ENCODE data around the gene DUSP9. TPM values are rescaled to one million over a fixed set of nuclear protein-coding genes. Genes with fewer than 3 reads are reported as not detected.
A peak's percentile ranks its signal among the peaks of the same experiment; 100 is the strongest.

The DUSP9 gene
- total and polyA plus RNA-seq, 4 donors = 0.55 to 3.1 (median 1.4) TPM

- Histone ChIP-seq H3K9me3 (ENCODE audit: control insufficient read depth, insufficient read depth, low read length) (peaks cover 2% of the 10 kb centered on the region), H3K27me3 (ENCODE audit: control insufficient read depth, insufficient read depth, low read length) (no peaks in the 10 kb centered on the region), H3K4me3 (ENCODE audit: low read depth, low read length) (no peak overlapping the region), H3K4me1 (ENCODE audit: control insufficient read depth, insufficient read depth, low read length) (no peaks in the 10 kb centered on the region), H3K36me3 (ENCODE audit: control insufficient read depth, insufficient read depth, low read length) (no peaks in the 10 kb centered on the region), H3K27ac (ENCODE audit: low read depth, low read length) (no peak overlapping the region)
- 84% methylated on average over 6 of the region's 6 CpGs for WGBS (ENCODE audit: insufficient coverage)
- DNase-seq (ENCODE audit: low read depth in 4 of 6, low spot score in 6 of 6) = peak in 1 of 6 donors; percentile 43
Observed at GRCh38 chrX:153635388-153635787, 11.6 kb upstream of the DUSP9 start.

GRCh38 chrX:153635788-153636668 is 11.0 kb upstream of the DUSP9 start:
- WGBS (ENCODE audit: insufficient coverage) = 76% methylated on average over 17 of the region's 21 CpGs
- no peak overlapping the region for H3K4me3 ChIP-seq (ENCODE audit: low read depth, low read length)
- H3K4me1 ChIP-seq (ENCODE audit: control insufficient read depth, insufficient read depth, low read length) = no peaks in the 10 kb centered on the region
- no peaks in the 10 kb centered on the region for H3K36me3 ChIP-seq (ENCODE audit: control insufficient read depth, insufficient read depth, low read length)
- no peak for DNase-seq (ENCODE audit: low read depth in 4 of 6, low spot score in 6 of 6)
- peaks cover 3% of the 10 kb centered on the region for H3K9me3 ChIP-seq (ENCODE audit: control insufficient read depth, insufficient read depth, low read length)
- H3K27me3 ChIP-seq (ENCODE audit: control insufficient read depth, insufficient read depth, low read length) = no peaks in the 10 kb centered on the region
- H3K27ac ChIP-seq (ENCODE audit: low read depth, low read length) = no peak overlapping the region

- peaks cover 4% of the 10 kb centered on the region for H3K4me1 ChIP-seq (ENCODE audit: control insufficient read depth, insufficient read depth, low read length)
- no peak overlapping the region for H3K4me3 ChIP-seq (ENCODE audit: low read depth, low read length)
- no peaks in the 10 kb centered on the region for H3K36me3 ChIP-seq (ENCODE audit: control insufficient read depth, insufficient read depth, low read length)
- WGBS (ENCODE audit: insufficient coverage) = 68% methylated on average over 5 of the region's 5 CpGs
- no peak overlapping the region for H3K27ac ChIP-seq (ENCODE audit: low read depth, low read length)
- H3K9me3 ChIP-seq (ENCODE audit: control insufficient read depth, insufficient read depth, low read length) = peaks cover 4% of the 10 kb centered on the region
- DNase-seq (ENCODE audit: low read depth in 4 of 6, low spot score in 6 of 6) = no peak
- peaks cover 1% of the 10 kb centered on the region for H3K27me3 ChIP-seq (ENCODE audit: control insufficient read depth, insufficient read depth, low read length)
Observed at GRCh38 chrX:153636716-153637115, 10.3 kb upstream of the DUSP9 start.

- DNase-seq (ENCODE audit: low read depth in 4 of 6, low spot score in 6 of 6) = no peak
- H3K27me3 ChIP-seq (ENCODE audit: control insufficient read depth, insufficient read depth, low read length) = peaks cover 4% of the 10 kb centered on the region
Observed at GRCh38 chrX:153637121-153638040, 9.6 kb upstream of the DUSP9 start.

GRCh38 chrX:153638041-153638371 is 9.0 kb upstream of the DUSP9 start:
- no peak overlapping the region for H3K27ac ChIP-seq (ENCODE audit: low read depth, low read length)
- peaks cover 3% of the 10 kb centered on the region for H3K9me3 ChIP-seq (ENCODE audit: control insufficient read depth, insufficient read depth, low read length)
- H3K4me1 ChIP-seq (ENCODE audit: control insufficient read depth, insufficient read depth, low read length) = peaks cover 12% of the 10 kb centered on the region
- peaks cover 8% of the 10 kb centered on the region for H3K27me3 ChIP-seq (ENCODE audit: control insufficient read depth, insufficient read depth, low read length)
- WGBS (ENCODE audit: insufficient coverage) = 71% methylated on average over 6 of the region's 6 CpGs
- H3K36me3 ChIP-seq (ENCODE audit: control insufficient read depth, insufficient read depth, low read length) = no peaks in the 10 kb centered on the region
- DNase-seq (ENCODE audit: low read depth in 4 of 6, low spot score in 6 of 6) = no peak
- H3K4me3 ChIP-seq (ENCODE audit: low read depth, low read length) = no peak overlapping the region

More at GRCh38 chrX:153637121-153638040, 9.6 kb upstream of the DUSP9 start:
- Histone ChIP-seq H3K4me3 (ENCODE audit: low read depth, low read length) (no peak overlapping the region), H3K27ac (ENCODE audit: low read depth, low read length) (no peak overlapping the region), H3K9me3 (ENCODE audit: control insufficient read depth, insufficient read depth, low read length) (peaks cover 3% of the 10 kb centered on the region), H3K36me3 (ENCODE audit: control insufficient read depth, insufficient read depth, low read length) (no peaks in the 10 kb centered on the region), H3K4me1 (ENCODE audit: control insufficient read depth, insufficient read depth, low read length) (peaks cover 7% of the 10 kb centered on the region)
- WGBS (ENCODE audit: insufficient coverage) = 76% methylated on average over 25 of the region's 27 CpGs

- Histone ChIP-seq H3K9me3 (ENCODE audit: control insufficient read depth, insufficient read depth, low read length) (peaks cover 3% of the 10 kb centered on the region), H3K27ac (ENCODE audit: low read depth, low read length) (no peak overlapping the region), H3K36me3 (ENCODE audit: control insufficient read depth, insufficient read depth, low read length) (no peaks in the 10 kb centered on the region), H3K4me1 (ENCODE audit: control insufficient read depth, insufficient read depth, low read length) (peaks cover 18% of the 10 kb centered on the region), H3K4me3 (ENCODE audit: low read depth, low read length) (no peak overlapping the region), H3K27me3 (ENCODE audit: control insufficient read depth, insufficient read depth, low read length) (peaks cover 14% of the 10 kb centered on the region)
- WGBS (ENCODE audit: insufficient coverage) = 78% methylated on average over 17 of the region's 20 CpGs
- no peak for DNase-seq (ENCODE audit: low read depth in 4 of 6, low spot score in 6 of 6)
Observed at GRCh38 chrX:153638436-153639176, 8.4 kb upstream of the DUSP9 start.

GRCh38 chrX:153639177-153640044 is 7.6 kb upstream of the DUSP9 start:
- H3K27me3 ChIP-seq (ENCODE audit: control insufficient read depth, insufficient read depth, low read length) = peaks cover 18% of the 10 kb centered on the region
- peaks cover 24% of the 10 kb centered on the region for H3K4me1 ChIP-seq (ENCODE audit: control insufficient read depth, insufficient read depth, low read length)

GRCh38 chrX:153640045-153640686 is 6.8 kb upstream of the DUSP9 start:
- Histone ChIP-seq H3K4me3 (ENCODE audit: low read depth, low read length) (no peak overlapping the region), H3K4me1 (ENCODE audit: control insufficient read depth, insufficient read depth, low read length) (peaks cover 31% of the 10 kb centered on the region), H3K9me3 (ENCODE audit: control insufficient read depth, insufficient read depth, low read length) (peaks cover 3% of the 10 kb centered on the region), H3K27ac (ENCODE audit: low read depth, low read length) (no peak overlapping the region), H3K27me3 (ENCODE audit: control insufficient read depth, insufficient read depth, low read length) (peaks cover 25% of the 10 kb centered on the region), H3K36me3 (ENCODE audit: control insufficient read depth, insufficient read depth, low read length) (no peaks in the 10 kb centered on the region)
- no peak for DNase-seq (ENCODE audit: low read depth in 4 of 6, low spot score in 6 of 6)
- WGBS (ENCODE audit: insufficient coverage) = 76% methylated on average over 18 of the region's 23 CpGs

More at GRCh38 chrX:153639177-153640044, 7.6 kb upstream of the DUSP9 start:
- WGBS (ENCODE audit: insufficient coverage) = 75% methylated on average over 27 of the region's 28 CpGs
- peaks cover 3% of the 10 kb centered on the region for H3K9me3 ChIP-seq (ENCODE audit: control insufficient read depth, insufficient read depth, low read length)
- no peak for DNase-seq (ENCODE audit: low read depth in 4 of 6, low spot score in 6 of 6)
- no peak overlapping the region for H3K27ac ChIP-seq (ENCODE audit: low read depth, low read length)
- no peak overlapping the region for H3K4me3 ChIP-seq (ENCODE audit: low read depth, low read length)
- no peaks in the 10 kb centered on the region for H3K36me3 ChIP-seq (ENCODE audit: control insufficient read depth, insufficient read depth, low read length)

Measured in spinal cord (tissue), 10 donors.